Subcutaneous adipose tissue (tissue), 4 donors: ENCODE data around the gene AP1G2. TPM values are rescaled to one million over a fixed set of nuclear protein-coding genes. Genes with fewer than 3 reads are reported as not detected.

Source experiments
- CTCF ChIP-seq: fragments of 450-650 bp; IDR thresholded peaks from one replicate; pipeline ENCODE4 v1.5.1; 2016; ENCODE audit warnings: low read depth, mild to moderate bottlenecking, control low read depth, antibody characterized with exemption, moderate library complexity
- total RNA-seq, 4 donors: library from RNA; depleted of rRNA; stranded (reverse); fragments of >200 nt; gene quantifications; one replicate each; pipeline ENCODE4 v1.1.0, GENCODE V29; 2016

Gene AP1G2
- total RNA-seq, 4 donors from 2014 or later = 25.3 to 49.6 (median 30.8) TPM

GRCh38 chr14:23557521-23557920 lies 10.1 kb downstream of the AP1G2 start:
- no peak for TF ChIP-seq CTCF

- TF ChIP-seq CTCF = no peak
These were observed 10.7 kb downstream of the AP1G2 start for GRCh38 chr14:23556700-23557440.

GRCh38 chr14:23555882-23556699 lies 11.5 kb downstream of the AP1G2 start, which contains the start of gene THTPA:
Gene THTPA, plus strand, starts transcription at chr14:23556271. Its CDS starts 487 bp downstream, at chr14:23556758.
- no peak for TF ChIP-seq CTCF

GRCh38 chr14:23555533-23555881 lies 12.1 kb downstream of the AP1G2 start:
- TF ChIP-seq CTCF = no peak

- no peak for TF ChIP-seq CTCF
These were observed 16.1 kb downstream of the AP1G2 start, which contains the start of gene ZFHX2 for GRCh38 chr14:23551266-23552028. Gene ZFHX2, minus strand, starts transcription at chr14:23551765. Its CDS starts 16,440 bp downstream, at chr14:23535325.

- TF ChIP-seq CTCF = no peak
These were observed 16.8 kb downstream of the AP1G2 start for GRCh38 chr14:23550812-23551265.
